Pulmonary artery endothelial cell (primary cell): ENCODE results near the gene NAV2. TPM values are rescaled to one million over a fixed set of nuclear protein-coding genes. Genes with fewer than 3 reads are reported as not detected.

Experiments
- DNase-seq: peaks from one replicate; pipeline ENCODE4 v3.0.0-alpha.2; 2011; ENCODE audit warnings: low read depth, low spot score
- total RNA-seq: library from RNA; depleted of rRNA; stranded (reverse); fragments of >200 nt; gene quantifications from 2 replicates; pipeline ENCODE4 v1.2.3, GENCODE V29; 2014

Gene NAV2
- total RNA-seq, 1 donor from 2014 or later = 9.5 TPM

- DNase-seq = no peak
Measured at GRCh38 chr11:20034941-20035340, 322.3 kb downstream of the NAV2 start.

GRCh38 chr11:20035375-20035700 lies 322.7 kb downstream of the NAV2 start:
- no peak for DNase-seq

- no peak for DNase-seq
Measured at GRCh38 chr11:20035701-20036601, 323.3 kb downstream of the NAV2 start.

GRCh38 chr11:20036626-20037335 lies 324.1 kb downstream of the NAV2 start:
- no peak for DNase-seq

GRCh38 chr11:20037396-20038153 lies 324.9 kb downstream of the NAV2 start:
- no peak for DNase-seq

GRCh38 chr11:20038412-20038811 lies 325.8 kb downstream of the NAV2 start:
- no peak for DNase-seq

DNA sequence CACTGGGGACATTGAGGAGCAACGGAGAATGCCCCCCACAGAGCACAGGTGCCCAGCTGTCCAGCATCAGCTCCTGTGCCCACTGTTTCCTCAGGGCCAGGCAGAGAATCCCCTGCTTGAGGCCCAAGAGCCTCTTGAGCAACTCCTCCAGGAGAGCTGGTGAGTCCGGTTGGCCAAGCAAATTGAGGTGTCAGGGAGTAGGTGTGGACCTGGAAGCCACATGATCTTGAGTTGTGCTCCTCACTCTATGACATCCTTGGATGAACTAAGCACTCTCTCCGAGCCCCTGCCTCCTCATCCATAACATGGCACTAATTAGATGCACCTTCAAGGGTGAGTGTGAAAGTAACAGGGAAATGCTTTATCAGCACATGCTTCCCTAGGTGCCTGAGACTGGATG lies 326.3 kb downstream of the NAV2 start:
- no peak for DNase-seq

DNA sequence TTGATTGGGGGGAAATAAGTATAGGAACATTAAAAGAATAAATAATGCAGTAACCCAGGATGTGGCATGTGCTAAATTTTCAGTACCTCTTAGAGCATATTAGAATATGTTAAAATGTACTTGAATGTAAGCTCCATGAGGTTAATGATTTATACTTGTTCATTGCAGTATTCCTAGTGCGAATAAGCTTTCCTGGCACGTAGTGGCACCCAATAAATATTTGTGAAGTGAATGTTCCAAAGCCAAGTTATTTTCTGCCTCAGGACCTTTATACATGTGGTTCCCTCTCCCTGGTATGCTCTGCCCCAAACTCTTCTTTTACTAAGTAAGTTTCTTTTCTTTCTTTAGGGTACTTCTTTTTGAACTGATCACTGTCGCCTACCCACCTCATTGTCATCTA lies 328.9 kb downstream of the NAV2 start:
- DNase-seq = no peak

DNA sequence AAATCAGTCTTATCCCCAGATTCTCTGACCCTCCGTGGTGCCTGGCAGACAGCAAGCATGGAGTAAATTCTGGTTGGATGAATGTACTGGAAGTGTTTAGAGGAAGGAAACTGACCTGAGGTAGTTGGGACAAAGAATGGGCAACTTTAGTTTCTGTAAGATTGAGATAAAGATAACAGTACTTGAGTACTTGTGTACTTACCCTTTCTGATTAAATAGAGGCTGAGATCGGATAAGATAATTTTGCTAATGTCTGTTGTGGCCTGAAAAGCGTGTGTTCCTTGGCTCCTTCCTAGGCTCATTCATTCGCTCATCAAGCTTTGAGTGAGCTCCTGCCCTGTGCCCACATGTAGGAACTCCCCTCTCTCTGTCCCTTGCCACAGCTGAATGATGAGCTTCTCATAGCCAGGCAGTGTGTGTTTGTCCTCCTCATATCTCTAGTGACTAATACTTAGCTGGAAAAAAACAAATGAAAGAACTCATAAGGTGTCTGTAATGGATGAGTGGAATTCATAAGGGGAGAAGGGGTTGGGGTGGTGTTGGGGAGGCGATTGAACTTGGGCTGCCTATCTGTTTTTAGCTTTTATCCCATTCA lies 329.5 kb downstream of the NAV2 start:
- no peak for DNase-seq

- no peak for DNase-seq
Measured at GRCh38 chr11:20042811-20043341, 330.2 kb downstream of the NAV2 start.

DNA sequence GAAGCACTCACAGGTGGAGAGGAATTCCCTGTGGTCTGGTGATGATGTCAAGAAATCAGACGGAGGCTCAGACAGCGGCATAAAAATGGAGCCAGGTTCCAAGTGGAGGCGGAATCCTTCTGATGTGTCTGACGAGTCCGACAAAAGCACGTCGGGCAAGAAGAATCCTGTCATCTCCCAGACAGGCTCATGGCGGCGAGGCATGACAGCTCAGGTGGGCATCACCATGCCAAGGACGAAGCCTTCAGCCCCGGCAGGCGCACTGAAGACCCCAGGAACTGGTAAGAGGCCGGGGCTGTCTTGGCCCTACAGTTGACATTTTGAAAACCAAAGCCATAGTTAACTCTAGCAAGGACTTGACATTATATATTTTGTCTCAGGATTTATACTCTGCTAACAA lies 331.4 kb downstream of the NAV2 start:
- no peak for DNase-seq

- DNase-seq = no peak
Measured at GRCh38 chr11:20045098-20045688, 332.6 kb downstream of the NAV2 start.

- no peak for DNase-seq
Measured at GRCh38 chr11:20046416-20046815, 333.8 kb downstream of the NAV2 start.

DNA sequence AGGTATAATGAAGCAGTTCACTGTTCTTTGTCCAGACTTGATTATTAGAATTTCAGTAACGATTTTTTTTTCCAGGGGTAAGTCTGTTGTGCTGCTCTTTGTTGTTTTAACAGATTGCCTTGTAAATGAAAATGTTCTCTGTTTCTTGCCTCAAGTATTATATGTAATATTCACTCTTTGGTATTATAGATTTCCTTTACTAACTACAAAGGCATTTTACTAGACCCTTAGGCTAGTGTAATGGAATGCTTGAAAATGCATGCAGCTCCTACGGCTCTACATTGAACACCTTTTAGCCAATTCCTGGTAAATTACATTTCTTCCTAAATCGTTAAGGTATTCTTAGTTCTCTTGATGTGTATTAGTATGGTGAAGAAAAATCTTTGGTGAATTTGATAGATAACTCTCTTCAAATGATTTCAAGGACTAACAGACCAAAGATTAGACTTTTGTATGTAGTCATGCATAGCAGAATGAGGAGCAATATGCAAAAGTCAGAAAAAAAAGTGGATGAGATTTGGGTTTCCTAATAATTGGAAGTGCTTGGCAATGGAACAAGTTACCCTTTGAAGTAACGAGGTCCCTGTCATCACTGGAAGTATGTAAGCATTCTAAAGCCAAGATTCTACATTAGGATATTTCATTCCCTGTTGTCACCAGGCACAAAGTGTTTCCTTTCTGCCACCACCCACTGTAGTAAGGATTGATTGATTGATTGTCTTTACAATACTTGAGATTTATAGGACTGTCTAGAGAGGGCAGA lies 334.6 kb downstream of the NAV2 start:
- DNase-seq = no peak

DNA sequence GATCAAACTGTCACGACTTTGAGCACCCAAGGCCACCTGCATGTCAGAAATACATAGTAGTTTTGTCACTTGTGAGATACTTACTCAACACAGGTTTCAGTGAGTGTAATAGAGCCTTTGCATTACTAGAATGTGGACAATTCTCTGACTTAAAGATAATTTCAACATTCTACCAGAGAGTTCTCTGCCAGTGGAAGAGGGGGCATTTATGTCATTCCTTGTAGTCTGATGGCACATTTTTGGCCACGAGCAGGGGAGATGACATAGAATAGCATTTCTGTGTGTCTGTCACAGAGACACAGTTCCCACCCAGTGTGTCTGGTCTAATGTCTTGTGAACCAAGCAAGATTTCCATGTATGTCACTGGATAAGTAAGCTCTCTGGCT lies 335.1 kb downstream of the NAV2 start:
- DNase-seq = no peak

DNA sequence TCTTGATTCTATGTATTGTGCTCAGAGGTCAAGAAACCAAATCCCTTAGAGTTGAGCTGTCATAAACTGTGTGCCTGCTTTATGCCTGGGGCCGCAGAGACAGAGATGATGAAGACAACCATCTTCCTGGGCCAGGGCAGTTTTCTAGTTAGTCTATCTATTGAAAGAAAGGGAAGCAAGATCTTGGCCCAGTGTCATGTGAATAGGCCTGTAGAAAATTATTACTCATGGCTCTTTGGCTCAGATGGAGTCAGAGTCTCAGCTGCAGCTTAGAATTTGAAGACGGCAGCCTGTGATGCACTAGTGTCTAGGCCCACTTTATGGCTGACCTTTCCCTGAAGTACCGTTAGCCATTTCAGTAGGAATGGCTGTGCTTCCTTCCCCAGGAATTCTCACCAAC lies 335.6 kb downstream of the NAV2 start:
- DNase-seq = no peak

GRCh38 chr11:20048707-20049106 lies 336.1 kb downstream of the NAV2 start:
- no peak for DNase-seq

- no peak for DNase-seq
Measured at GRCh38 chr11:20049231-20049630, 336.6 kb downstream of the NAV2 start.

DNA sequence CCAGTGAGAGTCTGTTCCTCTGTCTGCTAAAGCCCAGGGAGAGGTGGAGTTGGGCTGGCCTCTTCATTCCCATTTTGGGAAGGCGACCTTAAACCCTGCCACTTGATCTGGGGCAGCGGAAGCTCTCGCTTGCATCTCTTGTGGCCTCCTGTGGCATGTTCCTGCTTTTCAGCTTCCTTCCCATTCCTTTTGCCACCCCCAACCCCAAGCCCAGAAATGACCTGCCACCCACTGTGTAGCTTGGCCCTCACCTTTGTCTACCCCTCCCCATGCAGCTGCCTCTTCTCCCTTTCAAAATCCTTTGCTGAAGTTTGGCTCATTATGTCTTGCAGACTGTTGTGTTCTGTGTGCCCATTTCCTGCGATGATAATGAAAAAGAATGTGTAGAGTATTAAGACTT lies 337.4 kb downstream of the NAV2 start:
- DNase-seq = no peak

- no peak for DNase-seq
Measured at GRCh38 chr11:20050551-20051333, 338.1 kb downstream of the NAV2 start.
